Measurements from ENCODE around the gene TIGD4. TPM values are rescaled to one million over a fixed set of nuclear protein-coding genes. Genes with fewer than 3 reads are reported as not detected.
A peak's percentile ranks its signal among the peaks of the same experiment; 100 is the strongest.

Gene TIGD4
- total RNA-seq, 1 experiment from 2014 or later = 0.92 TPM

GRCh38 chr4:152780267-152780778, 793 bp upstream of the TIGD4 start:
- H3K27ac Mint-ChIP-seq (ENCODE audit: unreplicated experiment) = peak overlapping the region; percentile 83
- CTCF ChIA-PET = no interaction called here
- peaks cover 32% of the 10 kb centered on the region for H3K36me3 Mint-ChIP-seq (ENCODE audit: insufficient read depth, unreplicated experiment)
- peak overlapping the region; percentile 97 for H3K4me3 Mint-ChIP-seq (ENCODE audit: low read depth, unreplicated experiment)
- H3K9me3 Mint-ChIP-seq (ENCODE audit: low read depth, unreplicated experiment) = no peaks in the 10 kb centered on the region
- H3K4me1 Mint-ChIP-seq (ENCODE audit: low read depth, unreplicated experiment) = peaks cover 32% of the 10 kb centered on the region
- no peak for TF ChIP-seq CTCF (IDR thresholded peaks at IDR 0.05; ENCODE audit: unreplicated experiment)
- H3K27me3 Mint-ChIP-seq (ENCODE audit: unreplicated experiment) = no peaks in the 10 kb centered on the region
- BruUV-seq (replicated peaks) = TSS peak; percentile 51
- intact Hi-C loops (cut with micrococcal nuclease; ENCODE audit: unreplicated experiment) = loop anchor here (10.0 kb wide), 1 partner anchor 154 kb away; the partner anchor contains the start of gene FHDC1
- DNase-seq = no peak

GRCh38 chr4:152778656-152779512, 646 bp downstream of the TIGD4 start:
- Mint-ChIP-seq H3K4me1 (ENCODE audit: low read depth, unreplicated experiment) (peaks cover 24% of the 10 kb centered on the region), H3K36me3 (ENCODE audit: insufficient read depth, unreplicated experiment) (peaks cover 32% of the 10 kb centered on the region), H3K9me3 (ENCODE audit: low read depth, unreplicated experiment) (no peaks in the 10 kb centered on the region), H3K27me3 (ENCODE audit: unreplicated experiment) (no peaks in the 10 kb centered on the region), H3K4me3 (ENCODE audit: low read depth, unreplicated experiment) (peak overlapping the region; percentile 97), H3K27ac (ENCODE audit: unreplicated experiment) (peak overlapping the region; percentile 83)
- DNase-seq = peak; percentile 2
- intact Hi-C loops (cut with micrococcal nuclease; ENCODE audit: unreplicated experiment) = no loop called here
- TSS peak; percentile 52 for BruUV-seq (replicated peaks)
- TF ChIP-seq CTCF (IDR thresholded peaks at IDR 0.05; ENCODE audit: unreplicated experiment) = no peak
- CTCF ChIA-PET = interaction anchor here (0.6 to 0.8 kb wide), 2 partner anchors 21 to 353 kb away, joined by 3 to 4 read pairs; no protein-coding TSS in a partner anchor

GRCh38 chr4:152777488-152777887, 2.0 kb downstream of the TIGD4 start:
- intact Hi-C loops (cut with micrococcal nuclease; ENCODE audit: unreplicated experiment) = no loop called here
- Mint-ChIP-seq H3K27me3 (ENCODE audit: unreplicated experiment) (no peaks in the 10 kb centered on the region), H3K9me3 (ENCODE audit: low read depth, unreplicated experiment) (no peaks in the 10 kb centered on the region), H3K36me3 (ENCODE audit: insufficient read depth, unreplicated experiment) (peaks cover 32% of the 10 kb centered on the region), H3K27ac (ENCODE audit: unreplicated experiment) (no peak overlapping the region), H3K4me1 (ENCODE audit: low read depth, unreplicated experiment) (peaks cover 17% of the 10 kb centered on the region), H3K4me3 (ENCODE audit: low read depth, unreplicated experiment) (no peak overlapping the region)
- DNase-seq = no peak
- CTCF ChIA-PET = no interaction called here
- TF ChIP-seq CTCF (IDR thresholded peaks at IDR 0.05; ENCODE audit: unreplicated experiment) = no peak
- no TSS peak for BruUV-seq (replicated peaks)

GRCh38 chr4:152776352-152776751, 3.2 kb downstream of the TIGD4 start:
- Mint-ChIP-seq H3K27ac (ENCODE audit: unreplicated experiment) (no peak overlapping the region), H3K9me3 (ENCODE audit: low read depth, unreplicated experiment) (no peaks in the 10 kb centered on the region), H3K4me1 (ENCODE audit: low read depth, unreplicated experiment) (peaks cover 8% of the 10 kb centered on the region), H3K36me3 (ENCODE audit: insufficient read depth, unreplicated experiment) (peaks cover 29% of the 10 kb centered on the region), H3K27me3 (ENCODE audit: unreplicated experiment) (no peaks in the 10 kb centered on the region), H3K4me3 (ENCODE audit: low read depth, unreplicated experiment) (no peak overlapping the region)
- CTCF ChIA-PET = interaction anchor here (0.5 kb wide), 1 partner anchor 22 kb away, joined by 3 read pairs; no protein-coding TSS in a partner anchor
- no peak for TF ChIP-seq CTCF (IDR thresholded peaks at IDR 0.05; ENCODE audit: unreplicated experiment)
- intact Hi-C loops (cut with micrococcal nuclease; ENCODE audit: unreplicated experiment) = no loop called here
- BruUV-seq (replicated peaks) = no TSS peak
- DNase-seq = no peak

Measured in Calu3 (cell line).